HG02610 (cell line): ENCODE measurements around the gene NLGN1.

ENCODE experiments used
- ATAC-seq: cut with Tn5 transposase; IDR thresholded peaks from one replicate; pipeline ENCODE4 v1.9.1; 2021; ENCODE audit warnings: mild to moderate bottlenecking, moderate library complexity; ENCODE audit not compliant: unreplicated experiment

NLGN1 gene

DNA sequence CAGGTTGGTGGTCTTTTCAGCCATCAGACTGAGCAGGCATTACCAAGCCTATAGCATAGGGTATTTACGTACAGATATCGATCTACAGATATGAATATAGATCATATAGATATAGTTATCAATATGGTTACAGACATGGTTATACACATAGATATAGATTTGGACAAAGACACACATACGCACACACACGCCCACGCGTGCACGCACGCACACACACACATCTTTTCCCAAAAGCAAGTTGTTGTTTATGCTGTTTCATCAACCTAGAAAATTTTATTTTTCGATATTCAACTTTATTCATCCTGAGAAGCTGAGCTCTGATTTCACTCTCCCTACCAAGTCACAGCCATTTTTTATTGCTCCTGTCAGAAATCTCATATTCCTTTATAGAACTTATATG is 309.1 kb downstream of the NLGN1 start:
- no peak for ATAC-seq

DNA sequence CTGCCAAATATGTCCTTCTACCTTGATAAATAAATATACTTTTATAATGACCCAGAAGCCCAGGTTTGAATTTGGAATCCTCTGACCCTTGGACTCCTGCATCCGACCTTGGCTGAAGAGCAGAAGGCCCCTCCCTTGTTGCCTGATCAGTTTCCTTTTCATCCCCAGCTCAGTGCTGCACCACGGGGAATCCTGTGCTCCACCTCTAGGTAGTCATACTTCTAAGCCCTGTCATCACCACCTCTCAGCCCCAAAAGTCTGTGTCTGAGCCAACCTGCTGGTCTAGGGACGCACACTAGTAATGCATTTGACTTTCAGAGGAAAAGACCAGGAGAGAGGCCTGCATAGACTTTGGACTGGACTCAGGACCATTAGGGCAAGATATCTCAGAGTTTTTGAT is 310.6 kb downstream of the NLGN1 start:
- ATAC-seq: no peak

DNA sequence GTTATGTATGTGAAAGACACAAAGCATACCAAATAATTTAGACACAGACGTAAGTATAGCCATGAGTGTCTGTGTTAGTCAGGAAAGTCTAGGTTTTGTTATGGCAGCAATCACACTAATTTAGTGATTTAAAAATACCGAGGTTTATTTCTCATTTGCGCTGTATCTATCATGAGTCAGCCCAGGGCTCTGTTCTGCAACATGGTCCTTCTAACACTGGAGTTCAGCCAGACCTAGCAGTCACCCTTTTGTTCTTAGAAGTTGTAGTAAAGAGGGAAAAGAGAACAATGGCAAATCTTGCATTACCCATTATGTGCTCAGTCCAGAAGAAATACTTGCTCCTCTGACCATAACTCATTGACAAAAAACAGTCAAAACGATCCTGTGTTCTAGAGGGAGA is 311.5 kb downstream of the NLGN1 start:
- no peak for ATAC-seq

DNA sequence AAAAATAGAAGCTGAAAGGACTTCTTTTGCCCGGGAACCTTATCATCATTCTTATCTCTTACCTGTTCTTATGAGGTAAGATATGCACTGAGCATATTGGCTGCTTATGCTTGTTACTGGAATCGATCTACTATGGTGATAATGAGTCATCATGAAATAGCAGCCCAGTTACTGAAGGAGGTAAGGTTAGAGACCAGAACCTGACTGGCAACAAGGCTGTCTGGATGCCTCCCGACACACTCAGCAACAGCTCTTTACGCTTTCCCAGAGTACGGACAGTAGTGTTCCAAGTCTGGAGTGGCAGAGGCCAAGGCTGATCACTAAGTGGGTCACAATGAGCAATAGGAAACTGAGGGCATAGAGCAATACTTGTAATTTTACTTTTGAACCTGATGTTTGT is 314.1 kb downstream of the NLGN1 start:
- no peak for ATAC-seq

DNA sequence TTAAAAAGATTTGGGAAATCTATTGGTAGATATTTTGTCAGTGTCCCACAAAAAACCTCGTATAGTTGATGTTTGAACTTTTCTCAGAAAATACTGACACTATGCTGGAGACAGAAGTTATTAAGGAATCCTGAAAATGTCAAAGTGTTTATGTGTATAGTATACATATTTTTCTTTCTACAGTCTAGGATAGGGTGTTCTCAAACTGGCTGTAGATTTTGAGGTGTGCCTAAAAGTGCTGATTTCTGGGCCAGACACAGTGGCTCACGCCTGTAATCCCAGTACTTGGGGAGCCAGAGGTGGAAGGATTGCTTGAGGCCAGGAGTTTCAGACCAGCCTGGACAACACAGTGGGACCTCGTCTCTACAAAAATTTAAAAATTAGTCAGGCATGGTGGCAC is 322.0 kb downstream of the NLGN1 start:
- ATAC-seq: no peak

DNA sequence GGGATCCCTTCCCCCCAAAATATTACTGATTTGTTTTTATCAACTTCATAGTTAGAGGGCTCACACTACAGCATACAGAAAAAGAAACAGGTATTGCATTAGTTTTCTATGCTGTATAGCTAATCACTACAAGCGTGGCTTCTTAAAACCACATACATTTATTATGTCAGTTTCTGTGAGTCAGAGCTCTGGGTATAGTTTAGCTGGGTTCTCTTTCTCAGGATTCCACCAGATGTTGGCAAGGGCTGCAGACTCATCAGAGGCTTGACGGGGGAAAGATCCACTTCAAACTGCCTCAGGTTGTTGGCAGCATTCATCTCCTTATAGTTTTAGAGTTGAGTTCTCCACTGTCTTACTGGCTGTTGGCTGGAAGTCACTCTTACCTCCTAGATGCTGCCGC is 328.0 kb downstream of the NLGN1 start:
- no peak for ATAC-seq

DNA sequence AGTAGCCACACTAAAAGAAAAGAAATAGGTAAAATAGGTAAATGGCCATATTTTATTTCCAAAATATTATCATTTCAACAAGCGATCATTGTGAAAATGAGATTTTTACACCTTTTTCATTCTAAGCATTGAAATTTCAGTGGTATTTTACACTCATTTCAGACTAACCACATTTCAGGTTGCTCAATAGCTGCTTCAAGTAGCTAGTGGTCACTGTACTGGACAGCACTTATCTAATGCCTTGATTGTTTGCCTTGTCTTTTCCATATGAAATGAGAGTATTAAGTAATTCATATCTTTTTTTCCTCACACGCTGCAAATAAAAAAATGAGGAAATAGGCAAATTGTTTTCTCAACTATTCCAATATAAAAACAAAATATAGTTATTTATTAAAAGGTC is 332.8 kb downstream of the NLGN1 start:
- no peak for ATAC-seq

DNA sequence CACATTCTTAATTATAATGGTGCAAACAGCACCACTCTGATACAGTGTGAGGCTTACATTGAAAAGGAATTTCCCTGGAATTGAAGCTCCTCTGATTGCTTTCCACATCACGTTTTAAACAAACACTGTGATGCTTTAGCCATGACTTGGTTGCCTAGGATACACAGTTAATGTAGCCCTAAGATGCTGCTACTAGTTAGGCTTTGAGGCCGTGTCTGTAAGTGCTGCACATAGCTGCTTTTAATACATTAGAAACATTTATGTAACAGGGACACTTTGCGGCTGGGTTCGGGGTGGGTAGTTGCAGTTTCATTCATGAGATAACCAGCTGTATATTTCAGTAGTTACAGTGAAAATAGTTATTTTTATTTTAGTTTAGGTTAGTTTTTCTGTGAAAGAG is 334.7 kb downstream of the NLGN1 start:
- ATAC-seq: no peak

DNA sequence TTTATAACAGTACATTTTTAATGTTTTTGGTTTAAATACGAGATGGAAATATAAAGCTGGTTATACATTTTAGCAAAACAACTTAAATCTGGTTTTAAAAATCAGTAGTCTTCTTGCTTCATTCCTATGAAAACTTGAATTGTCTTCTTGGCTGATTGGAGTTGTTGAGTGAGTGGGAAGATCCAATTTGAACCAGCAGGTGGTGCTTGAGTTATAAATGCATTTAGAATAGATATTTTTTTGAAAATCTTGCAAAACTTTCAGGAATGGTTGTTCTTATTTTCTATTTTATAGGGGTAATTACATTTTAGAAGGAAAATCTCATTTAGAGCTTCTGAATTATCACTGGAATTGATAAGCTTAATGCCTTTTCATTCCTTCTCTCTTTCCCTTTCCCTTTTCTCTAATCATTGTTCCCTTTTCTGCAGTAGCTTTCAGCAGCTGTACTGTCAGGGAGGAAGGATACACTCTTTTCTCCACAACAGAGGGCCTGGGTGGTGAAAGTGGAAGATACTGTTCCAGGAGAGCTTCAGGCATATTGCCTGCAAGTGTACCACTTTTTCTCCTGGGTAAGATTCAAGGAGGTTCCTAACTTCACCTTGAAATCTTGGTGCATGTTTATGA is 335.6 kb downstream of the NLGN1 start:
- no peak for ATAC-seq

DNA sequence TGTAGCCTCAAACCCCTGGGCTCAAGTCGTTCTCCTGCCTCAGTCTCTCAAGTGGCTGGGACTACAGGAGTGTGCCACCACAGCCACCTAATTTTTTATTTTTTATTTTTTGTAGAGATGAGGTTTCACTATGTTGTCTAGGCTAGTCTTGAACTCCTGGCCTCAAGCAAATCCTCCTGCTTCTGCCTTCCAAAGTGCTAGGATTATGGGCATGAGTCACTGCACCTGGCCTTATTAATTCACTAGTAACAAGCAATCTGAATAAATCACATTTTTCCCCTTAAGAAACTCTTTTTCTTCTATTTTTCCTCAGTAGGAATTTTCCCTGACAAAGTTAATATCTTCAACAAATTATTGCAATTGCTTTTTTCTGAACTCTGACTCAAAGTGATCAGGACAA is 336.9 kb downstream of the NLGN1 start:
- ATAC-seq: no peak

DNA sequence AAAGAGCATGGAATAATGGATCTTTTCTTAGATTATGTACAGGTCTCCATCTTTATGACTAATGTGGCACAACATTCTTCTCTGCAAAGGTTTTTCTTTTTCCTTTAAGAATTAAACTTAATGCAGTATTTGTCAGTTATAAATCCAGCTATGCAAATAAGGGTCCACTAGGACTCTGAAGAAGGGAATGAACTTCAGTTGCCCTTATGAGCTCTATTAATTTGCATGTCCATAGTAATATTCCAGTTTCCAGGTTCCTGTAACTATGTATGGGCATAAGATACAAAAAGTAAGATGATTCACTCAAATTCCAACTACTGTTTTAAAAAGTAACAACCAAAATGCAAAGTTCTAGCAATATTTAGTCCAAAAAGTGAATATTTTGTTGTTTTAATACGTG is 337.4 kb downstream of the NLGN1 start:
- no peak for ATAC-seq

DNA sequence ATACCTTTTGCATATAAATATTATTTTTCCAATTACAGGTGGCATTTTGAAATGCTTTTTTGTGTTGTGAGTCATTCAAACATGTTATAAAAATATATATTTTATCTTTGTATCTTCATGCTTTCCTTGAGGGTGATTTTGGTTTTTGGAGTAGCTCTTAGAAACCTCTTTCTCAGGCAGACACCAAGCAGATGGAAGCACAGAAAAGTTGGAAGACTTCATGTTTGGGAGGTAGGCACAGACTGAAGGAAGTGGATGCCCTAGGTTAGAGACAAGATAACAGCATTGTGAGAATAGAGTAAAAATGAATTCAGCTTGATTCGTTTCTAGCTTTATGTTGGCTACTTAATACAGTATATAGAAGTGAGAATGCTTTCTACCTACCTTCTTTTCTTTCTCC is 338.3 kb downstream of the NLGN1 start:
- ATAC-seq: no peak

DNA sequence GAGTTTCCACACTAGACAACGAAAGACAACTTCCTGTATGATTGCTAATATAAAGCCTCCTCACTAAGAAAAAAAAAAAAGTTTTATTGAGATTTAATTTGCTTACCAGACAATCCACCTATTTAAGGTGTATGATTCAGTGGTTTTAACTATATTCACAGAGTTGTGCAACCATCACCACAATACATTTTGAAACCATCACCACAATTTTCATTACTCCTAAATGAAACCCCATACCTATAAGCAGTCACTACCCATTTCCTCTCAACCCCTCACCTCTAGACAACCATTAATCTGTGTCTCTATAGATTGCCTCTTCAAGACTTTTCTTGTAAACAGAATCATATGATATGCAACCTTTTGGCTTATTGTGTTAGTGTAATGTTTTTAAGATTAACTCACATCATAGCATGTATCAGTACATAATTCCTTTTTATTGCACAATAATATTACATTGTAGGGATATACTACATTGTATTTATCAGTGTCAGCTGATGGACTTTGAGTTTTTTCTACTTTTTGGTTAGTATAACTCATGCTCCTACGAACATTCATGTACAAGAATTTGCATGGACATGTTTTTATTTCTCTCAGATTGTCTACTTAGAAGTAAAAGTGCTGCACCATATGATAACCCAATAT is 339.7 kb downstream of the NLGN1 start:
- no peak for ATAC-seq

DNA sequence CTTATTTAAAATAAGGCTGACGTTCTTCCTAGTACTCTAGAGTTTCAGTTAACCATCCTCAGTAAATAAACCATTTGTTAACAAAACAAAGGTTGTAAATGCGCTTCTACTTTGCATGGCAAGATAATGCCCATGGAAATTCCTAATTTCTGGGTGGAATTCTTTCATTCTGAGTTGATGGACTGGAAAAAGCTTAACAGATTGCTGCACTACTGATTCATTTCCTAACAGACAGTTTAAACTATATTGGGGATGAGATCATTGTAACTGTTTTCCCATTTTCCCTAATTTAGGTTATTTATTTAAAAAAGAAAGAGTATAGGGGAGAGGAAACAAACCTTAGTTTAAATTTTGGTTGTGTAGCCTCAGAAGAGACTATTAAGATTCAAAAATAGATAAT is 342.2 kb downstream of the NLGN1 start:
- ATAC-seq: no peak

DNA sequence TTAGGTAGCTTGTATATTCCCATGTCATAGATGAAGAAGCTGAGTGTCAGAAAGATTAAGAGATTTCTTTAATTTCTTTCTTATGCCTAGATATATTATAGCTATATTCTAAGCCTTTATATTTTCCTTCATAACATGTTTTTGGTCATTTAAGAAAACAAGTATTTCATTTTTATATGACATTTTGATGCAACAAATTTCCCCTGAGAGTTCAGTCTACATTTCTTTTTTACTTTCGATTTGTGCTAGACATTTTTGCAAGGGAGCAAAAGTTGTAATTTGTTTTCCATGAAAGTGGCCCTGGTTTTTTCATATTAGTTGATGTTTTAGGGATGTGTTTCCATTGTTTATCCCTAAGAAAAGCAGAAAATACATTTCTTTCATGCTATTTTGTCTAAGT is 344.9 kb downstream of the NLGN1 start:
- no peak for ATAC-seq

DNA sequence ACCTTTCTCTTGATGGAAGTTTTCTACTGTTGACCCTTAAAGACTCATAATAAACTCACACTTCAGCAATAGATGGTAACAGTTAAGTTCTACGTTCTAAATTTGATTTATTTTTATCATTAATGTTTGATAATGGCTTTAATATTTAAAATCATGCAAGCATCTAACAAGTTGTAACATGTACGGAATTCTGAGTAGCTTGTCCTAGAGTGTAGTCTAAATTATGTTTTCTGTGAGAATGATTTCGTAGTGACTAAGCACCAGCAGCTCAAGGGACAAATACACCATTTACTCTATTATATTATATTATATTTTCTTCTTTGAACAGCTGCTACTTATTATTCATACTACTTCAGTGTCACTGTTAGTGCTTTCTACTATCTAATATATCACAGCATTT is 345.6 kb downstream of the NLGN1 start:
- no peak for ATAC-seq

DNA sequence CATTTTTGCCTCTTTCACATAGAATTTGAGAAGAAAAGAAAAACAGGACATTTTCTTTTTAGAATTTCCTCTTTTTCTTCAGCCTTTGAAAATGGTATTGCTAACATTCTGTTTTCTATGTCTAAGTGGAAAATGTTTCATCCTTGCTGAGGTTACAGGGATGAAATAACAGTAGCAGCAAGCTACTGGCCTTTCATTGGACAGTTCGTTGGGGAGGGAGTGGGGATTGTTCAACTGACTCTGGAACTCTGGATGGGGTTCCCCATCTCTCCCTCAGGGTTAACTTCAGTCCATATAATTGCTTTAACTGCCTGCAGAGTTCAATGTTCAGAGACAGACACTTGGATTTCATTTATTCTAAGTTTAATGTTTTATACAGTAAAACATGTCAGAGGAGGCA is 346.0 kb downstream of the NLGN1 start:
- ATAC-seq: no peak

DNA sequence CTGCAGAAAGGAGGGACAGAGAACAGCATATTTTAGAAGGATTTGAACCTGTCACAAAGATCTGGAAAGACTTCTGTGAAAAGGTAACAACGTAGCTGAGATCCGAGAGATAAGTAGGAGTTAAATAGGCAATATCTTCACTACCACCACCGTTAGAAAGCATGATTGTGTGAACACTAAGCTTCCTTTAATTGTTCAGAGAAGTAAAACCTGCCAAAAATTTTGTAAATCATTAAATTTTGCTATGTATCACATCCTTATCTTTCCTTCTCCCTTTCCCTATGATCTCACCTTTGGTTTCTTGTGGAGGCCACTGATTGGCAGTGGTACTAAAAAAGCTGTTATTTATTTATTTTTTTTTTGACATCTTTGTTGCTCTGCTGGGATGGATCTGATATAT is 346.9 kb downstream of the NLGN1 start:
- no peak for ATAC-seq

DNA sequence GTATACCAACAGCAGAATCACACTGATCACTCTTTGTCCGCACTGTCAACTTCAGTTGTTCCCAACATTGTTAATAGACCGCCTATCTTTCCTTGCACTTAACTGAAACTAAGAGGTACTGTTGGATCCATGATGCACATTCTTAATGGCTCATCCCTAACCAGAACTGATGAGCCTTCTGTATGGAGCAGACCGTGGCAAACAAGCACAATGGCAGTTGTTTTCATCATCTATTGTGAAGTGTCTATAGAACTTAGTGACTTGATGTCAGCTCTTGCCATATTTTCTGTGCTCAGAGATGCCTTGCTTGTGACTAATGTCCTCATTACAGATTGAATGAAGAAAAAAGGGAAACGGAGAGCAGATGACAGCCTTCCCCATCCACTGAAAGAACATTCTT is 347.4 kb downstream of the NLGN1 start:
- no peak for ATAC-seq

DNA sequence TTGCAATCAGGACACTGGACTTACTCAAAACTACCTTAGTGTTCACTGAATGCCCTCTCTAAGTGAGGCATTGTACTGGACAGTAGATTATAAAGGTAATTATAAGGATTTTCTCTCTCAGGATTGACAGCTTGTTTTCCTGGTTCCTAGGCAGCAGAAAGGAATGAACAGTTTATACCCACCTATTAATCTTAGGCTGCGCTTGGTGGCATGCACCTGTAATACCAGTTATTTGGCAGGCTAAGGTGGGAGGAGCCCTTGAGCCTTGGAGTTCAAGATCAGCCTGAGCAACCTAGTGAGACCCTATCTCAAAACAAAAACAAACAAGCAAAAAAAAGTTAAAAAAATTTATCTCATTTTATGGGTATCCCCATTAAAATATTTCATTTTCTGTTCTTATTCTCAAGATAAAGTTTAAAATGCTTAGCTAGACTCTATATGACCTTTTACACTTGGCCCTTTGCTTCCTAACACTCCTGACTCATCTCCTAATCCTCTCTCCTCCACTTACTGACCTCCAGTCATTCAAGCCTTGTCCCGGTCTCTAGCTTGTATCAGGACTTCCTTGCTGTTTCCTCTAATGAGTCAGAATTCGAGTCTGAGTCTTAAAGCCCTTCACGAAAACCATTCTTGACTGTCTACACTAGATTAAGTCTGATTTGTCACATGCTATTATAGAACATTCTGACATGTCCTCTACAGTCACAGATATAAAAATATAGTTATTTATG is 348.6 kb downstream of the NLGN1 start:
- ATAC-seq: no peak

DNA sequence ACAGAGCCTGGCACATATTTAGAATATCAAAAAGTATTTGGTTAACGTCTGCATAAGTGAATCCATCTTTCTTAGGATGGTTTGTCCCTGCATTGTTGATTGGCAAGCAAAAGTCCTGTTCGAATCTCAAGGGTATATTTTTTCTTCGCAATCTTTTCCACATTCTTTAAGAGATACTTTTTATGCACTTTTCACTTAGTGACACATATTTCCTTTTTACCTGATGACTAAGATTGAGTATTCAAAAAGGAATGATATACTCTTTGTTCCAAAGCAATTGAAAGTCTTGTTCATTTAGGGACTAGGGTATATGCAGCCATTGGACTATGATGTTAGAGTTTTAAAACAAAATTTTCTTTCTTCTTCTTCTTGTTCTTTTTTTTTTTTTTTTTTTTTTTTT is 349.9 kb downstream of the NLGN1 start:
- no peak for ATAC-seq

DNA sequence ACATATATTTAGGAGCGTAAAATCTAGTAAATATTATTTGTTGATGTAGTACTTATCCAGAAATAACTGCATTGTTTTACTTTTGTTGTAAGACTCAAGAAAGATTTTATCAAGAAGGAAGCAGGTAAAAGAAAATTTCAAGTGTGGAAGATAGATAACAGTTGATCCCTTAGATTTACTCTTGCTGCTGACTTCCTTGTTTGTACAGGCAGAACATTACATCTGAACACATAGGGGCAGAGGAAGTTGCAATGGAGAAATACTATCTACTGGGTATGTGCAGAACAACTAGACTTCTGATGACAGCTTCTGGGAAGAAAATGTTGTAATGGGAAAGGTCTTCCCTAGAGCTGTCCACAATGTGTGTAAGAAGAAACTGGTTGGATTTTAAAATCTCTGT is 350.6 kb downstream of the NLGN1 start:
- ATAC-seq: no peak

DNA sequence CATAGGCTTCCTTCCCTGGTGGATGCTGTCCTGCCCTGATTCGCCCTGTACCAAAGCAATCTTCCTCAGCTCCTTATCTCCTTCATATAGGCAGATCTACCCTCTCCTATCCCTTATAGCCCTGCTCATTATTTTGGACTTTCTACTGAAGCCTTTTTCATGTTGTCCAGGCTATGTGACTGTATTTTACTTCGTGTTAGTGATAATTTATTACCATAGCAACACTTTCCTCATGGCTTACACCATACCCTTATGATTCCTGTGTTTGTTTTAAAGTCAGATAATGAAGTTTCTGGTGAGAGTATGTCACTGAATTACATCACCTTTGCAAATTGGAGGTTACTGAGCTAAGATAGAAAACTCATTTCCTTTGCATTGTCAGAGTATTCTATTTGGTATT is 352.6 kb downstream of the NLGN1 start:
- no peak for ATAC-seq
